Neural cell (in vitro differentiated cells): ENCODE measurements around the gene PRDM11. TPM values are rescaled to one million over a fixed set of nuclear protein-coding genes. Genes with fewer than 3 reads are reported as not detected.

Experiments
- H2AFZ ChIP-seq: fragments of 200-600, 300-800 bp; sonication (generic), shearing (Covaris generic); 2 replicates; pipeline ENCODE4 v1.6.0; 2014; ENCODE audit warnings: low read depth, mild to moderate bottlenecking, antibody characterized with exemption, low read length, moderate library complexity
- H3F3A ChIP-seq: fragments of 200-600 bp; shearing (Covaris generic); 2 replicates; pipeline ENCODE4 v1.6.1; 2016; ENCODE audit warnings: mild to moderate bottlenecking, moderate library complexity, mixed read lengths, antibody characterized with exemption, low read length; ENCODE audit not compliant: insufficient read depth, poor library complexity, severe bottlenecking
- H3K27ac ChIP-seq: fragments of 200-600, 300-800 bp; sonication (generic), shearing (Covaris generic); 2 replicates; pipeline ENCODE4 v1.5.1; 2014; ENCODE audit warnings: mild to moderate bottlenecking, low read length, moderate library complexity
- H3K27me3 ChIP-seq: fragments of 300-800, 200-600 bp; sonication (generic), shearing (Covaris generic); 2 replicates; pipeline ENCODE4 v1.6.0; 2014; ENCODE audit warnings: mild to moderate bottlenecking, low read depth, low read length, moderate library complexity; ENCODE audit not compliant: insufficient read depth
- H3K36me3 ChIP-seq: fragments of 300-800, 200-600 bp; sonication (generic), shearing (Covaris generic); 2 replicates; pipeline ENCODE4 v1.5.1; 2014; ENCODE audit warnings: mild to moderate bottlenecking, antibody characterized with exemption, low read length, moderate library complexity; ENCODE audit not compliant: insufficient read depth
- H3K4me2 ChIP-seq: fragments of 300-800, 200-600 bp; sonication (generic), shearing (Covaris generic); 2 replicates; pipeline ENCODE4 v1.6.0; 2014; ENCODE audit warnings: mild to moderate bottlenecking, low read length
- H3K4me3 ChIP-seq: fragments of 300-800, 200-600 bp; sonication (generic), shearing (Covaris generic); 2 replicates; pipeline ENCODE4 v1.5.1; 2014; ENCODE audit warnings: mild to moderate bottlenecking, low read length, moderate library complexity
- H3K79me2 ChIP-seq: fragments of 200-600 bp; shearing (Covaris generic); replicated peaks from 2 replicates; pipeline ENCODE4 v1.6.0; 2014; ENCODE audit warnings: mild to moderate bottlenecking, low read length, moderate library complexity; ENCODE audit not compliant: insufficient read depth
- H3K9ac ChIP-seq: fragments of 300-800, 200-600 bp; sonication (generic), shearing (Covaris generic); 2 replicates; pipeline ENCODE4 v1.6.1; 2016; ENCODE audit warnings: mild to moderate bottlenecking, low read length, mixed read lengths
- H3K9me2 ChIP-seq: fragments of 200-600 bp; shearing (Covaris generic); 2 replicates; pipeline ENCODE4 v1.6.1; 2016; ENCODE audit warnings: mild to moderate bottlenecking, low read length, mixed read lengths; ENCODE audit not compliant: insufficient read depth
- H3K9me3 ChIP-seq: fragments of 200-600, 300-800 bp; sonication (generic), shearing (Covaris generic); 2 replicates; pipeline ENCODE4 v1.6.1; 2016; ENCODE audit warnings: mild to moderate bottlenecking, mixed run types, low read length, moderate library complexity, mixed read lengths
- H4K20me1 ChIP-seq: fragments of 200-600 bp; shearing (Covaris generic); 2 replicates; pipeline ENCODE4 v1.6.1; 2016; ENCODE audit warnings: mild to moderate bottlenecking, mixed run types; ENCODE audit not compliant: insufficient read depth
- EP300 ChIP-seq: fragments of 450-650 bp; conservative IDR thresholded peaks from 2 replicates; pipeline ENCODE4 v1.6.1; 2014; ENCODE audit warnings: antibody characterized with exemption, mild to moderate bottlenecking, moderate library complexity; ENCODE audit not compliant: poor library complexity, severe bottlenecking
- EZH2 ChIP-seq: fragments of 200-600, 300-800 bp; shearing (Covaris generic), sonication (generic); IDR thresholded peaks from 2 replicates; pipeline ENCODE4 v1.6.1; 2014; ENCODE audit warnings: antibody characterized with exemption, low read length, borderline replicate concordance, mild to moderate bottlenecking; ENCODE audit not compliant: insufficient read depth, poor library complexity, severe bottlenecking
- MXI1 ChIP-seq: fragments of 450-650 bp; conservative IDR thresholded peaks from 2 replicates; pipeline ENCODE4 v1.6.1; 2014; ENCODE audit warnings: antibody characterized with exemption, mild to moderate bottlenecking; ENCODE audit not compliant: poor library complexity, severe bottlenecking
- POLR2AphosphoS5 ChIP-seq: IDR thresholded peaks from 2 replicates; pipeline ENCODE4 v1.6.1; 2012
- RAD21 ChIP-seq: fragments of 450-650 bp; conservative IDR thresholded peaks from 2 replicates; pipeline ENCODE4 v1.6.1; 2014; ENCODE audit warnings: antibody characterized with exemption, mild to moderate bottlenecking, moderate library complexity
- SMC3 ChIP-seq: fragments of 450-650 bp; conservative IDR thresholded peaks from 2 replicates; pipeline ENCODE4 v1.6.1; 2014; ENCODE audit warnings: antibody characterized with exemption, mild to moderate bottlenecking, moderate library complexity; ENCODE audit not compliant: poor library complexity
- TAF1 ChIP-seq: IDR thresholded peaks from 2 replicates; pipeline ENCODE4 v1.6.1; 2012; ENCODE audit warnings: low read depth
- polyA plus RNA-seq: library from polyadenylated mRNA; depleted of rRNA; stranded (reverse); fragments of >200 nt; gene quantifications from 2 replicates; pipeline ENCODE4 v1.2.3, GENCODE V29; 2014
- TF ChIP-seq, protein P1 (sequence below): fragments of 450-650 bp; IDR thresholded peaks from 2 replicates; pipeline ENCODE4 v1.5.1; 2014; ENCODE audit warnings: antibody characterized with exemption, mild to moderate bottlenecking, moderate library complexity; ENCODE audit not compliant: poor library complexity, severe bottlenecking
- TF ChIP-seq, protein P2 (sequence below): IDR thresholded peaks from 2 replicates; pipeline ENCODE4 v1.6.1; 2012; ENCODE audit warnings: borderline replicate concordance

The PRDM11 gene
- polyA plus RNA-seq, 1 donor from 2014 or later, result 2.0 TPM

GRCh38 chr11:45216031-45216430, 69.6 kb downstream of the PRDM11 start:
- H3K9ac ChIP-seq, result no peak overlapping the region
- H3K79me2 ChIP-seq, result no peaks in the 10 kb centered on the region
- H3K27me3 ChIP-seq, result no peaks in the 10 kb centered on the region
- no peaks in the 10 kb centered on the region for H3K36me3 ChIP-seq
- no peak overlapping the region for H3K4me3 ChIP-seq
- no peak overlapping the region for H3K4me2 ChIP-seq
- H3K9me2 ChIP-seq, result no peaks in the 10 kb centered on the region
- H3F3A ChIP-seq, result no peaks in the 10 kb centered on the region
- H2AFZ ChIP-seq, result no peak overlapping the region
- H3K27ac ChIP-seq, result no peak overlapping the region
- no peaks in the 10 kb centered on the region for H4K20me1 ChIP-seq
- H3K9me3 ChIP-seq, result no peaks in the 10 kb centered on the region
- TF ChIP-seq, protein P1, sequence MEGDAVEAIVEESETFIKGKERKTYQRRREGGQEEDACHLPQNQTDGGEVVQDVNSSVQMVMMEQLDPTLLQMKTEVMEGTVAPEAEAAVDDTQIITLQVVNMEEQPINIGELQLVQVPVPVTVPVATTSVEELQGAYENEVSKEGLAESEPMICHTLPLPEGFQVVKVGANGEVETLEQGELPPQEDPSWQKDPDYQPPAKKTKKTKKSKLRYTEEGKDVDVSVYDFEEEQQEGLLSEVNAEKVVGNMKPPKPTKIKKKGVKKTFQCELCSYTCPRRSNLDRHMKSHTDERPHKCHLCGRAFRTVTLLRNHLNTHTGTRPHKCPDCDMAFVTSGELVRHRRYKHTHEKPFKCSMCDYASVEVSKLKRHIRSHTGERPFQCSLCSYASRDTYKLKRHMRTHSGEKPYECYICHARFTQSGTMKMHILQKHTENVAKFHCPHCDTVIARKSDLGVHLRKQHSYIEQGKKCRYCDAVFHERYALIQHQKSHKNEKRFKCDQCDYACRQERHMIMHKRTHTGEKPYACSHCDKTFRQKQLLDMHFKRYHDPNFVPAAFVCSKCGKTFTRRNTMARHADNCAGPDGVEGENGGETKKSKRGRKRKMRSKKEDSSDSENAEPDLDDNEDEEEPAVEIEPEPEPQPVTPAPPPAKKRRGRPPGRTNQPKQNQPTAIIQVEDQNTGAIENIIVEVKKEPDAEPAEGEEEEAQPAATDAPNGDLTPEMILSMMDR, result no peak
- TF ChIP-seq POLR2AphosphoS5, result no peak
- no peak for TF ChIP-seq SMC3
- no peak for TF ChIP-seq MXI1
- no peak for TF ChIP-seq RAD21
- no peak for TF ChIP-seq EZH2
- no peak for TF ChIP-seq EP300
- TF ChIP-seq TAF1, result no peak
- TF ChIP-seq, protein P2, sequence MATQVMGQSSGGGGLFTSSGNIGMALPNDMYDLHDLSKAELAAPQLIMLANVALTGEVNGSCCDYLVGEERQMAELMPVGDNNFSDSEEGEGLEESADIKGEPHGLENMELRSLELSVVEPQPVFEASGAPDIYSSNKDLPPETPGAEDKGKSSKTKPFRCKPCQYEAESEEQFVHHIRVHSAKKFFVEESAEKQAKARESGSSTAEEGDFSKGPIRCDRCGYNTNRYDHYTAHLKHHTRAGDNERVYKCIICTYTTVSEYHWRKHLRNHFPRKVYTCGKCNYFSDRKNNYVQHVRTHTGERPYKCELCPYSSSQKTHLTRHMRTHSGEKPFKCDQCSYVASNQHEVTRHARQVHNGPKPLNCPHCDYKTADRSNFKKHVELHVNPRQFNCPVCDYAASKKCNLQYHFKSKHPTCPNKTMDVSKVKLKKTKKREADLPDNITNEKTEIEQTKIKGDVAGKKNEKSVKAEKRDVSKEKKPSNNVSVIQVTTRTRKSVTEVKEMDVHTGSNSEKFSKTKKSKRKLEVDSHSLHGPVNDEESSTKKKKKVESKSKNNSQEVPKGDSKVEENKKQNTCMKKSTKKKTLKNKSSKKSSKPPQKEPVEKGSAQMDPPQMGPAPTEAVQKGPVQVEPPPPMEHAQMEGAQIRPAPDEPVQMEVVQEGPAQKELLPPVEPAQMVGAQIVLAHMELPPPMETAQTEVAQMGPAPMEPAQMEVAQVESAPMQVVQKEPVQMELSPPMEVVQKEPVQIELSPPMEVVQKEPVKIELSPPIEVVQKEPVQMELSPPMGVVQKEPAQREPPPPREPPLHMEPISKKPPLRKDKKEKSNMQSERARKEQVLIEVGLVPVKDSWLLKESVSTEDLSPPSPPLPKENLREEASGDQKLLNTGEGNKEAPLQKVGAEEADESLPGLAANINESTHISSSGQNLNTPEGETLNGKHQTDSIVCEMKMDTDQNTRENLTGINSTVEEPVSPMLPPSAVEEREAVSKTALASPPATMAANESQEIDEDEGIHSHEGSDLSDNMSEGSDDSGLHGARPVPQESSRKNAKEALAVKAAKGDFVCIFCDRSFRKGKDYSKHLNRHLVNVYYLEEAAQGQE, result no peak

- H3K4me3 ChIP-seq, result no peak overlapping the region
- no peaks in the 10 kb centered on the region for H3K79me2 ChIP-seq
- H3K9me2 ChIP-seq, result no peaks in the 10 kb centered on the region
- no peak overlapping the region for H3K4me2 ChIP-seq
- H2AFZ ChIP-seq, result no peak overlapping the region
- no peak overlapping the region for H3K27ac ChIP-seq
- no peak for TF ChIP-seq MXI1
- TF ChIP-seq TAF1, result no peak
- no peak for TF ChIP-seq EP300
- TF ChIP-seq POLR2AphosphoS5, result no peak
- no peak for TF ChIP-seq SMC3
- no peak for TF ChIP-seq RAD21
- TF ChIP-seq, protein P2, result no peak
- TF ChIP-seq, protein P1, result no peak
- no peaks in the 10 kb centered on the region for H3K36me3 ChIP-seq
- no peaks in the 10 kb centered on the region for H3K9me3 ChIP-seq
- no peaks in the 10 kb centered on the region for H3F3A ChIP-seq
- H3K27me3 ChIP-seq, result no peaks in the 10 kb centered on the region
- no peaks in the 10 kb centered on the region for H4K20me1 ChIP-seq
- no peak overlapping the region for H3K9ac ChIP-seq
Observed at GRCh38 chr11:45216901-45217300, 70.5 kb downstream of the PRDM11 start.
